CD4-positive, CD25-positive, alpha-beta regulatory T cell (primary cell): Measurements from ENCODE around the gene PER2. TPM values are rescaled to one million over a fixed set of nuclear protein-coding genes. Genes with fewer than 3 reads are reported as not detected.

ENCODE experiments used
- ATAC-seq, 2 donors: fragments of 150-1000 bp; cut with Tn5 transposase; one replicate each; pipeline ENCODE4 v1.10.0; 2021; ENCODE audit warnings: low read depth in 2 of 2, moderate number of reproducible peaks in 2 of 2, moderate library complexity in 1 of 2
- DNase-seq, 3 donors: peaks; one replicate each; pipeline versions ENCODE4 v3.0.0 to v3.0.0-alpha.2; 2012 to 2022; ENCODE audit warnings: mixed read lengths in 1 of 3
- H3K27ac ChIP-seq: one replicate; pipeline ENCODE4 v1.7.0; 2013; ENCODE audit warnings: mild to moderate bottlenecking, low read length; ENCODE audit not compliant: insufficient read depth, poor library complexity, severe bottlenecking
- H3K27me3 ChIP-seq: one replicate; pipeline ENCODE4 v1.7.0; 2013; ENCODE audit warnings: low read length; ENCODE audit not compliant: control insufficient read depth, insufficient read depth
- H3K36me3 ChIP-seq: one replicate; pipeline ENCODE4 v1.7.0; 2013; ENCODE audit warnings: mild to moderate bottlenecking, low read length, moderate library complexity; ENCODE audit not compliant: control insufficient read depth, insufficient read depth
- H3K4me1 ChIP-seq: 2 replicates; pipeline ENCODE4 v1.7.0; 2013; ENCODE audit warnings: mild to moderate bottlenecking, low read length; ENCODE audit not compliant: insufficient read depth, control insufficient read depth, poor library complexity, severe bottlenecking
- H3K4me3 ChIP-seq: one replicate; pipeline ENCODE4 v1.7.0; 2013; ENCODE audit warnings: low read depth, mild to moderate bottlenecking, low read length, moderate library complexity
- H3K9me3 ChIP-seq, 2 experiments: 1 replicate in 1 of 2; 2 replicates in 1 of 2; pipeline ENCODE4 v1.7.0; 2013; ENCODE audit warnings: low read length in 2 of 2, mild to moderate bottlenecking in 1 of 2, moderate library complexity in 1 of 2; ENCODE audit not compliant: control insufficient read depth in 2 of 2
- H3K27ac Mint-ChIP-seq, 3 donors: one replicate each; pipeline ENCODE4 v1.8.0; 2020 to 2022; ENCODE audit warnings: mild to moderate bottlenecking in 3 of 3, mixed read lengths in 3 of 3, moderate library complexity in 2 of 3
- H3K27me3 Mint-ChIP-seq: one replicate; pipeline ENCODE4 v1.8.0; 2022; ENCODE audit warnings: mild to moderate bottlenecking, mixed read lengths
- H3K36me3 Mint-ChIP-seq: one replicate; pipeline ENCODE4 v1.8.0; 2020; ENCODE audit warnings: mixed read lengths
- H3K4me1 Mint-ChIP-seq, 4 donors: one replicate each; pipeline ENCODE4 v1.8.0; 2020 to 2022; ENCODE audit warnings: mixed read lengths in 4 of 4, mild to moderate bottlenecking in 1 of 4
- H3K4me3 Mint-ChIP-seq, 4 donors: one replicate each; pipeline ENCODE4 v1.8.0; 2020 to 2022; ENCODE audit warnings: mild to moderate bottlenecking in 4 of 4, mixed read lengths in 4 of 4, moderate library complexity in 3 of 4
- H3K9me3 Mint-ChIP-seq, 7 donors: one replicate each; pipeline ENCODE4 v1.8.0; 2020 to 2022; ENCODE audit warnings: mixed read lengths in 7 of 7, mild to moderate bottlenecking in 3 of 7, moderate library complexity in 2 of 7
- polyA plus RNA-seq, 4 donors: library from polyadenylated mRNA; unstranded; fragments of 300-500 nt; fragmentation: Illumina TruSeq; gene quantifications; one replicate each; pipeline ENCODE4 v1.2.3, GENCODE V29; 2021
- total RNA-seq: library from RNA; stranded (reverse); gene quantifications from one replicate; pipeline ENCODE4 v1.2.3, GENCODE V29; 2022

Gene PER2
- total and polyA plus RNA-seq, 5 donors from 2014 or later = 1.8 to 29.7 (median 4.1) TPM

GRCh38 chr2:238244151-238244550, 44.3 kb downstream of the PER2 start:
- Mint-ChIP-seq H3K4me1 (peaks cover 0 to 12% (median 4%) of the 10 kb centered on the region in 4 donors), H3K27ac (no peak overlapping the region), H3K27me3 (peaks cover 12% of the 10 kb centered on the region), H3K36me3 (peaks cover 27% of the 10 kb centered on the region), H3K9me3 (no peaks in the 10 kb centered on the region), H3K4me3 (no peak overlapping the region)
- DNase-seq (no peak), ATAC-seq (no peak)
- Histone ChIP-seq H3K27me3 (no peaks in the 10 kb centered on the region), H3K4me1 (peaks cover 12% of the 10 kb centered on the region), H3K27ac (no peak overlapping the region), H3K9me3 (no peaks in the 10 kb centered on the region), H3K36me3 (no peaks in the 10 kb centered on the region), H3K4me3 (no peak overlapping the region)

- DNase-seq (no peak), ATAC-seq (no peak)
- H3K4me1 ChIP-seq = peaks cover 18% of the 10 kb centered on the region
- H3K9me3 Mint-ChIP-seq = no peaks in the 10 kb centered on the region
- peak overlapping the region in 1 of 4 donors; percentile 58 for H3K4me3 Mint-ChIP-seq
- H3K27me3 ChIP-seq = no peaks in the 10 kb centered on the region
- H3K4me3 ChIP-seq = no peak overlapping the region
- H3K27me3 Mint-ChIP-seq = peaks cover 12% of the 10 kb centered on the region
- peaks cover 0 to 12% (median 4%) of the 10 kb centered on the region in 4 donors for H3K4me1 Mint-ChIP-seq
- H3K9me3 ChIP-seq = no peaks in the 10 kb centered on the region
- no peak overlapping the region for H3K27ac Mint-ChIP-seq
- H3K36me3 ChIP-seq = no peaks in the 10 kb centered on the region
- H3K27ac ChIP-seq = no peak overlapping the region
- H3K36me3 Mint-ChIP-seq = peaks cover 27% of the 10 kb centered on the region
Observed at GRCh38 chr2:238243496-238244076, 44.8 kb downstream of the PER2 start.

- Histone ChIP-seq H3K27me3 (peaks cover 4% of the 10 kb centered on the region), H3K27ac (no peak overlapping the region), H3K9me3 (no peaks in the 10 kb centered on the region), H3K36me3 (no peaks in the 10 kb centered on the region), H3K4me1 (peaks cover 19% of the 10 kb centered on the region), H3K4me3 (no peak overlapping the region)
- no peak for ATAC-seq
- Mint-ChIP-seq H3K9me3 (no peaks in the 10 kb centered on the region), H3K36me3 (peaks cover 24% of the 10 kb centered on the region), H3K4me3 (peak overlapping the region in 2 of 4 donors; percentile 22 to 58), H3K4me1 (peaks cover 0 to 12% (median 4%) of the 10 kb centered on the region in 4 donors), H3K27ac (no peak overlapping the region), H3K27me3 (peaks cover 19% of the 10 kb centered on the region)
- no peak for DNase-seq
Observed at GRCh38 chr2:238242731-238243495, 45.5 kb downstream of the PER2 start.

GRCh38 chr2:238241970-238242369, 46.4 kb downstream of the PER2 start:
- H3K36me3 Mint-ChIP-seq = peaks cover 16% of the 10 kb centered on the region
- Histone ChIP-seq H3K36me3 (no peaks in the 10 kb centered on the region), H3K4me3 (no peak overlapping the region), H3K27ac (no peak overlapping the region), H3K4me1 (peaks cover 19% of the 10 kb centered on the region), H3K9me3 (no peaks in the 10 kb centered on the region), H3K27me3 (peaks cover 4% of the 10 kb centered on the region)
- H3K4me3 Mint-ChIP-seq = peak overlapping the region; percentile 6 to 76 (median 35)
- H3K27ac Mint-ChIP-seq = no peak overlapping the region
- peaks cover 24% of the 10 kb centered on the region for H3K27me3 Mint-ChIP-seq
- ATAC-seq (no peak), DNase-seq (no peak)
- H3K4me1 Mint-ChIP-seq = peaks cover 0 to 12% (median 4%) of the 10 kb centered on the region in 4 donors
- H3K9me3 Mint-ChIP-seq = no peaks in the 10 kb centered on the region

GRCh38 chr2:238240757-238241711, 47.4 kb downstream of the PER2 start:
- H3K4me3 Mint-ChIP-seq = peak overlapping the region in 3 of 4 donors; percentile 22 to 76 (median 45)
- no peak overlapping the region for H3K4me3 ChIP-seq
- no peak overlapping the region for H3K27ac Mint-ChIP-seq
- H3K27me3 Mint-ChIP-seq = peaks cover 27% of the 10 kb centered on the region
- no peaks in the 10 kb centered on the region for H3K9me3 Mint-ChIP-seq
- peaks cover 0 to 12% (median 4%) of the 10 kb centered on the region in 4 donors for H3K4me1 Mint-ChIP-seq
- no peak overlapping the region for H3K27ac ChIP-seq
- H3K36me3 Mint-ChIP-seq = peaks cover 8% of the 10 kb centered on the region
- H3K27me3 ChIP-seq = peaks cover 6% of the 10 kb centered on the region
- DNase-seq (no peak), ATAC-seq (no peak)
- peaks cover 19% of the 10 kb centered on the region for H3K4me1 ChIP-seq
- no peaks in the 10 kb centered on the region for H3K9me3 ChIP-seq
- no peaks in the 10 kb centered on the region for H3K36me3 ChIP-seq

GRCh38 chr2:238239863-238240756, 48.3 kb downstream of the PER2 start, which contains the start of gene HES6:
TSS of gene HES6 (minus strand) at chr2:238240038. CDS start at chr2:238239905, 133 bp downstream.
- H3K36me3 Mint-ChIP-seq = peaks cover 1% of the 10 kb centered on the region
- DNase-seq = peak; percentile 72 to 83 (median 74)
- H3K4me1 Mint-ChIP-seq = peaks cover 0 to 10% (median 4%) of the 10 kb centered on the region in 4 donors
- H3K9me3 ChIP-seq = no peaks in the 10 kb centered on the region
- ATAC-seq = peak; percentile 76 to 83
- H3K4me3 ChIP-seq = no peak within 1 kb of the TSS
- peaks cover 19% of the 10 kb centered on the region for H3K4me1 ChIP-seq
- H3K4me3 Mint-ChIP-seq = peak within 1 kb of the TSS; percentile 77 to 94 (median 90)
- peaks cover 36% of the 10 kb centered on the region for H3K27me3 Mint-ChIP-seq
- no peaks in the 10 kb centered on the region for H3K36me3 ChIP-seq
- no peak within 1 kb of the TSS for H3K27ac ChIP-seq
- H3K9me3 Mint-ChIP-seq = no peaks in the 10 kb centered on the region
- peaks cover 12% of the 10 kb centered on the region for H3K27me3 ChIP-seq
- peak within 1 kb of the TSS in 2 of 3 donors; percentile 81 to 89 for H3K27ac Mint-ChIP-seq

- DNase-seq (peak in 2 of 3 donors; percentile 37 to 48), ATAC-seq (peak; percentile 6 to 24)
- no peaks in the 10 kb centered on the region for H3K36me3 Mint-ChIP-seq
- H3K36me3 ChIP-seq = no peaks in the 10 kb centered on the region
- peaks cover 38% of the 10 kb centered on the region for H3K27me3 Mint-ChIP-seq
- H3K27ac Mint-ChIP-seq = no peak overlapping the region
- H3K4me3 Mint-ChIP-seq = no peak overlapping the region
- H3K9me3 Mint-ChIP-seq = peaks cover 0 to 1% (median 0%) of the 10 kb centered on the region in 7 donors
- no peak overlapping the region for H3K4me3 ChIP-seq
- no peaks in the 10 kb centered on the region for H3K9me3 ChIP-seq
- peaks cover 20% of the 10 kb centered on the region for H3K4me1 ChIP-seq
- no peak overlapping the region for H3K27ac ChIP-seq
- H3K27me3 ChIP-seq = peaks cover 12% of the 10 kb centered on the region
- peaks cover 0 to 10% (median 4%) of the 10 kb centered on the region in 4 donors for H3K4me1 Mint-ChIP-seq
Observed at GRCh38 chr2:238239543-238239862, 48.9 kb downstream of the PER2 start.
